A549 (cell line): Measurements from ENCODE around the gene LDLRAP1. TPM values are rescaled to one million over a fixed set of nuclear protein-coding genes. Genes with fewer than 3 reads are reported as not detected.

Experiments
- ATAC-seq, 2 experiments: fragments of 200-7000 bp in 1 of 2; fragments of >200 bp in 1 of 2; cut with Nextera tagmentation in 1 of 2; cut with Tn5 transposase in 1 of 2; 3 replicates each; pipeline versions ENCODE4 v1.8.0 to v1.9.1; 2018 to 2020; ENCODE audit warnings: mild to moderate bottlenecking in 1 of 2, moderate library complexity in 1 of 2
- CTCF ChIA-PET: fragments of 300-600 bp; sonication (Branson Sonifier 250); formaldehyde crosslinking; extraction: SDS; loops from one replicate; lab custom pipeline; 2021; ENCODE audit warnings: antibody characterized with exemption, inconsistent platforms; lab: Yijun Ruan, JAX
- POLR2A ChIA-PET: fragments of 350-600 bp; formaldehyde crosslinking; extraction: SDS; loops from one replicate; lab custom pipeline; 2021; ENCODE audit warnings: antibody characterized with exemption, inconsistent platforms; lab: Yijun Ruan, JAX
- DNase-seq, 2 experiments: peaks; one replicate each; pipeline versions ENCODE4 v3.0.0 to v3.0.0-alpha.2; 2011 to 2016; ENCODE audit warnings: low read depth in 1 of 2, low spot score in 1 of 2
- FAIRE-seq: peaks from 2 replicates; lab custom pipeline; 2011; peaks lifted over from hg19 to GRCh38; lab: Jason Lieb, UNC
- H3K27ac ChIP-seq, 2 experiments: fragments of >200 bp; sonication (Bioruptor Twin); formaldehyde crosslinking; 3 replicates each; pipeline ENCODE4 v1.5.1; 2016 to 2017
- H3K4me1 ChIP-seq: fragments of >200 bp; sonication (Bioruptor Twin); formaldehyde crosslinking; 3 replicates; pipeline ENCODE4 v1.6.1; 2016
- H3K4me2 ChIP-seq: fragments of >200 bp; sonication (Bioruptor Twin); formaldehyde crosslinking; 3 replicates; pipeline ENCODE4 v1.6.1; 2016
- H3K4me3 ChIP-seq: fragments of >200 bp; sonication (Bioruptor Twin); formaldehyde crosslinking; 3 replicates; pipeline ENCODE4 v1.5.1; 2016
- H3K9me3 ChIP-seq: fragments of >200 bp; sonication (Bioruptor Twin); formaldehyde crosslinking; 3 replicates; pipeline ENCODE4 v1.6.1; 2016
- BHLHE40 ChIP-seq: IDR thresholded peaks from 2 replicates; pipeline ENCODE4 v1.6.1; 2012; ENCODE audit warnings: low read depth, low read length, inconsistent platforms
- CBX2 ChIP-seq: fragments of 200-600 bp; sonication (generic); IDR thresholded peaks from 2 replicates; pipeline ENCODE4 v1.6.1; 2016; ENCODE audit warnings: low read depth, mild to moderate bottlenecking, borderline replicate concordance
- CHD2 ChIP-seq: fragments of 150-350 bp; IDR thresholded peaks from 2 replicates; pipeline ENCODE4 v1.6.1; 2014; ENCODE audit warnings: low read length; ENCODE audit not compliant: partially characterized antibody
- CHD4 ChIP-seq: fragments of 200-600 bp; sonication (generic); IDR thresholded peaks from 2 replicates; pipeline ENCODE4 v1.6.1; 2016; ENCODE audit warnings: antibody characterized with exemption, mild to moderate bottlenecking, borderline replicate concordance
- FOSB ChIP-seq: fragments of 250-450 bp; sonication (Bioruptor Pico); IDR thresholded peaks from 2 replicates; pipeline ENCODE4 v1.5.0; 2020; ENCODE audit warnings: mild to moderate bottlenecking, moderate library complexity
- FOSL2 ChIP-seq, 2 experiments: fragments of 450-650 bp in 1 of 2; fragments of >200 bp in 1 of 2; sonication (Bioruptor Twin) in 1 of 2; formaldehyde crosslinking; IDR thresholded peaks; 2 replicates each; pipeline versions ENCODE4 v1.5.0 to v1.6.1; 2016 to 2020; ENCODE audit warnings: mild to moderate bottlenecking in 1 of 2, moderate library complexity in 1 of 2
- FOXS1 ChIP-seq: fragments of 250-450 bp; sonication (Bioruptor Pico); IDR thresholded peaks from 2 replicates; pipeline ENCODE4 v1.5.0; 2020; ENCODE audit warnings: mild to moderate bottlenecking, moderate library complexity
- GATA3 ChIP-seq: IDR thresholded peaks from 2 replicates; pipeline ENCODE4 v1.6.1; 2012; ENCODE audit warnings: borderline replicate concordance
- HDAC2 ChIP-seq: fragments of 200-600 bp; sonication (generic); IDR thresholded peaks from 2 replicates; pipeline ENCODE4 v1.6.1; 2016
- HEYL ChIP-seq: fragments of 250-450 bp; sonication (Bioruptor Pico); IDR thresholded peaks from 2 replicates; pipeline ENCODE4 v1.8.0; 2021; ENCODE audit warnings: mild to moderate bottlenecking, moderate library complexity
- HOXB13 ChIP-seq: fragments of 250-450 bp; sonication (Bioruptor Pico); IDR thresholded peaks from 2 replicates; pipeline ENCODE4 v1.5.0; 2020; ENCODE audit warnings: low read depth, mild to moderate bottlenecking, moderate library complexity
- JUN ChIP-seq, 2 experiments: fragments of >200 bp; sonication (Bioruptor Twin); formaldehyde crosslinking; IDR thresholded peaks; 2 replicates in 1 of 2; 3 replicates in 1 of 2; pipeline ENCODE4 v1.6.1; 2016 to 2017
- JUNB ChIP-seq: fragments of >200 bp; sonication (Bioruptor Twin); formaldehyde crosslinking; IDR thresholded peaks from 2 replicates; pipeline ENCODE4 v1.6.1; 2016
- KDM5A ChIP-seq: fragments of 200-600 bp; sonication (generic); IDR thresholded peaks from 2 replicates; pipeline ENCODE4 v1.6.1; 2016; ENCODE audit warnings: antibody characterized with exemption, mild to moderate bottlenecking
- PHF8 ChIP-seq: fragments of 200-600 bp; sonication (generic); IDR thresholded peaks from 2 replicates; pipeline ENCODE4 v1.6.1; 2016; ENCODE audit warnings: low read depth, mild to moderate bottlenecking, antibody characterized with exemption, moderate library complexity, borderline replicate concordance
- POLR2A ChIP-seq: IDR thresholded peaks from 2 replicates; pipeline ENCODE4 v1.6.1; 2012; ENCODE audit warnings: mild to moderate bottlenecking, low read length
- POLR2AphosphoS2 ChIP-seq: conservative IDR thresholded peaks from 2 replicates; pipeline ENCODE4 v1.6.1; 2012; ENCODE audit warnings: low read length, improper control_type of control experiment, inconsistent platforms
- SREBF2 ChIP-seq: fragments of 450-650 bp; IDR thresholded peaks from 2 replicates; pipeline ENCODE4 v1.6.1; 2014; ENCODE audit warnings: mild to moderate bottlenecking, moderate library complexity
- ZC3H11A ChIP-seq: fragments of 450-650 bp; IDR thresholded peaks from 2 replicates; pipeline ENCODE4 v1.6.1; 2014; ENCODE audit warnings: antibody characterized with exemption, mild to moderate bottlenecking
- ZFP36 ChIP-seq: fragments of 450-650 bp; IDR thresholded peaks from 2 replicates; pipeline ENCODE4 v1.6.1; 2014; ENCODE audit warnings: borderline replicate concordance; ENCODE audit not compliant: partially characterized antibody
- ZNF302 ChIP-seq: fragments of 250-450 bp; sonication (Bioruptor Pico); IDR thresholded peaks from 2 replicates; pipeline ENCODE4 v1.9.0; 2021; ENCODE audit warnings: inconsistent platforms, mild to moderate bottlenecking, moderate library complexity
- ZSCAN20 ChIP-seq: fragments of 250-450 bp; sonication (Bioruptor Pico); IDR thresholded peaks from 2 replicates; pipeline ENCODE4 v1.8.0; 2022; ENCODE audit warnings: mild to moderate bottlenecking, moderate library complexity
- WGBS: methylation state at CpG from one replicate; pipeline ENCODE4 v1.1.6; 2017; ENCODE audit errors: missing lambda C conversion rate; 5-methylcytosine and 5-hydroxymethylcytosine counted together
- polyA plus RNA-seq, 4 experiments: library from polyadenylated mRNA; depleted of rRNA in 3 of 4; stranded (reverse); fragments of >200 nt; fragmentation: RNase III in 1 of 4; extraction: RNeasy Plus Mini Kit Qiagen cat#74134 plus additional on column Dnase treatment in 1 of 4; gene quantifications; 2 replicates in 3 of 4; 3 replicates in 1 of 4; pipeline ENCODE4 v1.2.3, GENCODE V29; 2011 to 2017
- TF ChIP-seq, protein P1 (sequence below): fragments of 250-450 bp; sonication (Bioruptor Pico); IDR thresholded peaks from 2 replicates; pipeline ENCODE4 v1.5.0; 2021; ENCODE audit warnings: mild to moderate bottlenecking, moderate library complexity, borderline replicate concordance
- TF ChIP-seq, protein P2 (sequence below): IDR thresholded peaks from 2 replicates; pipeline ENCODE4 v1.6.1; 2012
- TF ChIP-seq, protein P3 (sequence below): fragments of 150-350 bp; IDR thresholded peaks from 2 replicates; pipeline ENCODE4 v1.6.1; 2014; ENCODE audit warnings: low read depth, mild to moderate bottlenecking, low read length
- TF ChIP-seq, protein P4 (sequence below): fragments of >200 bp; sonication (Bioruptor Twin); formaldehyde crosslinking; IDR thresholded peaks from 2 replicates; pipeline ENCODE4 v1.6.1; 2016
- TF ChIP-seq, protein P5 (sequence below): IDR thresholded peaks from 2 replicates; pipeline ENCODE4 v1.6.1; 2012; ENCODE audit warnings: low read depth, borderline replicate concordance
- TF ChIP-seq, protein P6 (sequence below): fragments of 200-600 bp; sonication (generic); IDR thresholded peaks from 2 replicates; pipeline ENCODE4 v1.6.1; 2016; ENCODE audit warnings: antibody characterized with exemption, mild to moderate bottlenecking, moderate library complexity
- TF ChIP-seq, protein P7 (sequence below): IDR thresholded peaks from 2 replicates; pipeline ENCODE4 v1.6.1; 2012

LDLRAP1 gene
- polyA plus RNA-seq, 2 of the 4 experiments (the other 2 are of a cell fraction): 7.9 to 10.1 TPM

DNA sequence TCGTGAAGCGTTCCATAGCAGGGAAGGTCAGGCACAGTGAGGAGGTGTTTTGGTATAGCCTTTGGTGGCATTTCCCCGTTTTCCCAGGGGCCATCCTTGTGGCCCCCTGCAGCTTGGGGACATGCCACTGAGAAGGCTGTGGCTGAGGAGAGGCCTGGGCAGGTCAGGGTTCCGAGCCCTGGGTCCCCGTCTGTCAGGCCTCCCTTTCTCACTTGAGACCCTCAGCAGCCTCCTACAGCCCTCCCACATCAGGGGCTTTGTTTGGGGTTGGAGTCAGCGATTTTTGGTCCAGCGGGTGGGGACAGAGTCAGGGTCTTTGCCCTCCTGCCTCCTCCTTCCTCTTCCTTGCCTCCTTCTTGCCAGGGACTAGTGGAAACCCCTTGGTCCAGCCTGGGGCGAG lies 22.2 kb downstream of the LDLRAP1 start:
- TF ChIP-seq ZSCAN20 (CRISPR knock-in tag) (no peak), ZNF302 (CRISPR knock-in tag) (no peak), GATA3 (no peak), KDM5A (no peak), HEYL (CRISPR knock-in tag) (no peak), CHD4 (no peak), HDAC2 (no peak), POLR2A (no peak), ZFP36 (no peak), BHLHE40 (no peak), FOSB (CRISPR knock-in tag) (no peak), POLR2AphosphoS2 (no peak), CHD2 (no peak), FOXS1 (no peak), FOSL2 (IDR thresholded peaks at IDR 0.05) (no peak), FOSL2 (CRISPR knock-in tag; IDR thresholded peaks at IDR 0.05) (no peak), CBX2 (no peak)
- TF ChIP-seq, protein P1, sequence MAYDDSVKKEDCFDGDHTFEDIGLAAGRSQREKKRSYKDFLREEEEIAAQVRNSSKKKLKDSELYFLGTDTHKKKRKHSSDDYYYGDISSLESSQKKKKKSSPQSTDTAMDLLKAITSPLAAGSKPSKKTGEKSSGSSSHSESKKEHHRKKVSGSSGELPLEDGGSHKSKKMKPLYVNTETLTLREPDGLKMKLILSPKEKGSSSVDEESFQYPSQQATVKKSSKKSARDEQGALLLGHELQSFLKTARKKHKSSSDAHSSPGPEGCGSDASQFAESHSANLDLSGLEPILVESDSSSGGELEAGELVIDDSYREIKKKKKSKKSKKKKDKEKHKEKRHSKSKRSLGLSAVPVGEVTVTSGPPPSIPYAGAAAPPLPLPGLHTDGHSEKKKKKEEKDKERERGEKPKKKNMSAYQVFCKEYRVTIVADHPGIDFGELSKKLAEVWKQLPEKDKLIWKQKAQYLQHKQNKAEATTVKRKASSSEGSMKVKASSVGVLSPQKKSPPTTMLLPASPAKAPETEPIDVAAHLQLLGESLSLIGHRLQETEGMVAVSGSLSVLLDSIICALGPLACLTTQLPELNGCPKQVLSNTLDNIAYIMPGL (CRISPR knock-in tag): no peak
- TF ChIP-seq, protein P2, sequence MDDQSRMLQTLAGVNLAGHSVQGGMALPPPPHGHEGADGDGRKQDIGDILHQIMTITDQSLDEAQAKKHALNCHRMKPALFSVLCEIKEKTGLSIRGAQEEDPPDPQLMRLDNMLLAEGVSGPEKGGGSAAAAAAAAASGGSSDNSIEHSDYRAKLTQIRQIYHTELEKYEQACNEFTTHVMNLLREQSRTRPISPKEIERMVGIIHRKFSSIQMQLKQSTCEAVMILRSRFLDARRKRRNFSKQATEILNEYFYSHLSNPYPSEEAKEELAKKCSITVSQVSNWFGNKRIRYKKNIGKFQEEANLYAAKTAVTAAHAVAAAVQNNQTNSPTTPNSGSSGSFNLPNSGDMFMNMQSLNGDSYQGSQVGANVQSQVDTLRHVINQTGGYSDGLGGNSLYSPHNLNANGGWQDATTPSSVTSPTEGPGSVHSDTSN: no peak
- TF ChIP-seq, protein P3, sequence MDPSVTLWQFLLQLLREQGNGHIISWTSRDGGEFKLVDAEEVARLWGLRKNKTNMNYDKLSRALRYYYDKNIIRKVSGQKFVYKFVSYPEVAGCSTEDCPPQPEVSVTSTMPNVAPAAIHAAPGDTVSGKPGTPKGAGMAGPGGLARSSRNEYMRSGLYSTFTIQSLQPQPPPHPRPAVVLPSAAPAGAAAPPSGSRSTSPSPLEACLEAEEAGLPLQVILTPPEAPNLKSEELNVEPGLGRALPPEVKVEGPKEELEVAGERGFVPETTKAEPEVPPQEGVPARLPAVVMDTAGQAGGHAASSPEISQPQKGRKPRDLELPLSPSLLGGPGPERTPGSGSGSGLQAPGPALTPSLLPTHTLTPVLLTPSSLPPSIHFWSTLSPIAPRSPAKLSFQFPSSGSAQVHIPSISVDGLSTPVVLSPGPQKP: no peak
- TF ChIP-seq, protein P4, sequence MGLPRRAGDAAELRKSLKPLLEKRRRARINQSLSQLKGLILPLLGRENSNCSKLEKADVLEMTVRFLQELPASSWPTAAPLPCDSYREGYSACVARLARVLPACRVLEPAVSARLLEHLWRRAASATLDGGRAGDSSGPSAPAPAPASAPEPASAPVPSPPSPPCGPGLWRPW: no peak
- no peak overlapping the region for H3K4me2 ChIP-seq
- H3K9me3 ChIP-seq: no peaks in the 10 kb centered on the region
- ChIA-PET CTCF (interaction anchor here (1.8 to 1.9 kb wide), 3 partner anchors 10 to 45 kb away, joined by 4 to 5 read pairs (median 5); no protein-coding TSS in a partner anchor), POLR2A (no interaction called here)
- no peak for DNase-seq
- H3K27ac ChIP-seq: no peak overlapping the region
- no peak for FAIRE-seq
- no peak overlapping the region for H3K4me3 ChIP-seq
- ATAC-seq: no peak
- H3K4me1 ChIP-seq: peaks cover 14% of the 10 kb centered on the region
- WGBS: 86% methylated on average over 5 of the region's 8 CpGs

DNA sequence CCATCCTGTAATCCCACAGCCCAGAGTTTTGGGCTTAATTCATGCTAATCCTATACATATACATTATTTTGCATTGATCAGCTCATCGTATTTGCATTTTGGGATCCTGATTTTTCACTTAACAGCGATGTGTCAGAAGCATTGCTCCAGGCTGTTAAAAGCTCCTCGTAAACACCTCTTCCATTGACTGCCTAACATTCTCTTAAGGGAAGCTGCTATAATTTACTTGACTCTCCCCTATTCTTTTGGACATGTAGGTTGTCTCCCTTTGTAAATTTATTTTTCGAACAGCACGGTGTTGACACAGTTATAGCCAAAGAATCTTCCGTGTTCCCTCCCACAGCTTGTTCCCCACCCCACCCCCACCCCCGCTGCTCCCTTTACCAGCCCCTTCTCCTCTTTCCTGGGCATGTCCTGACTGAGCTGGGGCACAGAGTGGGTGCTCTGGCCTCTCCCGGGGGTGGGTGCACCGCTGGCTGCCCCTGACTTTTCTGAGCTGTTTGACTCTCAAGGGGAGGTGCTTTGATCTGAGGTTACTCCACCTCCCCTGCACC lies 22.8 kb downstream of the LDLRAP1 start:
- H3K27ac ChIP-seq: no peak overlapping the region
- no peaks in the 10 kb centered on the region for H3K9me3 ChIP-seq
- CTCF ChIA-PET: interaction anchor here (1.8 kb wide), 2 partner anchors 42 to 45 kb away, joined by 4 to 5 read pairs; no protein-coding TSS in a partner anchor

More for the DNA sequence above, 22.8 kb downstream of the LDLRAP1 start:
- Histone ChIP-seq H3K4me3 (no peak overlapping the region), H3K4me1 (peaks cover 14% of the 10 kb centered on the region), H3K4me2 (no peak overlapping the region)
- POLR2A ChIA-PET: no interaction called here
- 80% methylated on average over 6 of the region's 9 CpGs for WGBS
- DNase-seq (no peak), FAIRE-seq (no peak), ATAC-seq (no peak)
- TF ChIP-seq JUNB (no peak), ZC3H11A (no peak), JUN (IDR thresholded peaks at IDR 0.05) (no peak), HOXB13 (no peak), PHF8 (no peak), HDAC2 (no peak), CHD2 (no peak), BHLHE40 (no peak), SREBF2 (no peak)
- TF ChIP-seq, protein P5, sequence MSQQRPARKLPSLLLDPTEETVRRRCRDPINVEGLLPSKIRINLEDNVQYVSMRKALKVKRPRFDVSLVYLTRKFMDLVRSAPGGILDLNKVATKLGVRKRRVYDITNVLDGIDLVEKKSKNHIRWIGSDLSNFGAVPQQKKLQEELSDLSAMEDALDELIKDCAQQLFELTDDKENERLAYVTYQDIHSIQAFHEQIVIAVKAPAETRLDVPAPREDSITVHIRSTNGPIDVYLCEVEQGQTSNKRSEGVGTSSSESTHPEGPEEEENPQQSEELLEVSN: no peak
- TF ChIP-seq, protein P6, sequence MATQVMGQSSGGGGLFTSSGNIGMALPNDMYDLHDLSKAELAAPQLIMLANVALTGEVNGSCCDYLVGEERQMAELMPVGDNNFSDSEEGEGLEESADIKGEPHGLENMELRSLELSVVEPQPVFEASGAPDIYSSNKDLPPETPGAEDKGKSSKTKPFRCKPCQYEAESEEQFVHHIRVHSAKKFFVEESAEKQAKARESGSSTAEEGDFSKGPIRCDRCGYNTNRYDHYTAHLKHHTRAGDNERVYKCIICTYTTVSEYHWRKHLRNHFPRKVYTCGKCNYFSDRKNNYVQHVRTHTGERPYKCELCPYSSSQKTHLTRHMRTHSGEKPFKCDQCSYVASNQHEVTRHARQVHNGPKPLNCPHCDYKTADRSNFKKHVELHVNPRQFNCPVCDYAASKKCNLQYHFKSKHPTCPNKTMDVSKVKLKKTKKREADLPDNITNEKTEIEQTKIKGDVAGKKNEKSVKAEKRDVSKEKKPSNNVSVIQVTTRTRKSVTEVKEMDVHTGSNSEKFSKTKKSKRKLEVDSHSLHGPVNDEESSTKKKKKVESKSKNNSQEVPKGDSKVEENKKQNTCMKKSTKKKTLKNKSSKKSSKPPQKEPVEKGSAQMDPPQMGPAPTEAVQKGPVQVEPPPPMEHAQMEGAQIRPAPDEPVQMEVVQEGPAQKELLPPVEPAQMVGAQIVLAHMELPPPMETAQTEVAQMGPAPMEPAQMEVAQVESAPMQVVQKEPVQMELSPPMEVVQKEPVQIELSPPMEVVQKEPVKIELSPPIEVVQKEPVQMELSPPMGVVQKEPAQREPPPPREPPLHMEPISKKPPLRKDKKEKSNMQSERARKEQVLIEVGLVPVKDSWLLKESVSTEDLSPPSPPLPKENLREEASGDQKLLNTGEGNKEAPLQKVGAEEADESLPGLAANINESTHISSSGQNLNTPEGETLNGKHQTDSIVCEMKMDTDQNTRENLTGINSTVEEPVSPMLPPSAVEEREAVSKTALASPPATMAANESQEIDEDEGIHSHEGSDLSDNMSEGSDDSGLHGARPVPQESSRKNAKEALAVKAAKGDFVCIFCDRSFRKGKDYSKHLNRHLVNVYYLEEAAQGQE: no peak
- TF ChIP-seq, protein P7, sequence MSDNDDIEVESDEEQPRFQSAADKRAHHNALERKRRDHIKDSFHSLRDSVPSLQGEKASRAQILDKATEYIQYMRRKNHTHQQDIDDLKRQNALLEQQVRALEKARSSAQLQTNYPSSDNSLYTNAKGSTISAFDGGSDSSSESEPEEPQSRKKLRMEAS: no peak
